ENCODE data around the gene C1orf167.

C1orf167 gene

GRCh38 chr1:11835441-11836225 is 73.6 kb downstream of the C1orf167 start:
- DNase-seq (ENCODE audit: low spot score) = no peak

DNA sequence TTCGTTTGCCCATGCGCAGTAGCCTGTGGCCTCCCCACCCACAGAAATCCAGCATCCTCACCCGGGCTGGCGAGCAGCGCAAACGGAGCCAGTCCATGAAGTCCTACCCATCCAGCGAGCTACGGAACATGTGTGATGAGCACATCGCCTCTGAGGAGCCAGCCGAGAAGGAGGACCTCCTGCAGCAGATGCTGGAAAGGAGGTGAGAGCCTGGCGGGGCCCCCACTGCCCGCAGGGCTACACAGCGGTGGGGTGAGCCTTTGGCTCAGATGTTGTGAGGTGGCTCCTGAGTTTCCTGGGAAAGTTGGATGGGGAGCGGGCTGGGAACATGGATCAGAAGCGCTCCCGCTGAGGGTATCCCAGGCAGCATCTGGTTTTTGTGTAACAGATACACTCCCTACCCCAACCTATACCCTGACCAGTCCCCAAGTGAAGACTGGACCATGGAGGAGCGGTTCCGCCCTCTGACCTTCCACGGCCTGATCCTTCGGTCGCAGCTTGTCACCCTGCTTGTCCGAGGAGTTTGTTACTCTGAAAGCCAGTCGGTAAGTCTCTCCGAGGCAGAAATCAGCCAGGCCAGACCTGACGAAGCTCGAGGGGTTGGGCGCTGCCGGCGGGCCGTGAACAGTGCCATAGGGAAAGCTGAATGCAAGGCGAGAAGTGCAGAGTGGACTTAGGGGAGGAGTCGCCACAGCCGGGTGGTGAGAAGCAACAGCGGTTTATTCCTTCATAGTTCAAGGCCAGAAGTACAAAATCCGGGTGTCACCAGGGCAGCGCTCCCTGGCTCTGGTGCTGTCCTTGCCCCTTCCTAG is 75.2 kb downstream of the C1orf167 start:
- no peak for DNase-seq (ENCODE audit: low spot score)

DNA sequence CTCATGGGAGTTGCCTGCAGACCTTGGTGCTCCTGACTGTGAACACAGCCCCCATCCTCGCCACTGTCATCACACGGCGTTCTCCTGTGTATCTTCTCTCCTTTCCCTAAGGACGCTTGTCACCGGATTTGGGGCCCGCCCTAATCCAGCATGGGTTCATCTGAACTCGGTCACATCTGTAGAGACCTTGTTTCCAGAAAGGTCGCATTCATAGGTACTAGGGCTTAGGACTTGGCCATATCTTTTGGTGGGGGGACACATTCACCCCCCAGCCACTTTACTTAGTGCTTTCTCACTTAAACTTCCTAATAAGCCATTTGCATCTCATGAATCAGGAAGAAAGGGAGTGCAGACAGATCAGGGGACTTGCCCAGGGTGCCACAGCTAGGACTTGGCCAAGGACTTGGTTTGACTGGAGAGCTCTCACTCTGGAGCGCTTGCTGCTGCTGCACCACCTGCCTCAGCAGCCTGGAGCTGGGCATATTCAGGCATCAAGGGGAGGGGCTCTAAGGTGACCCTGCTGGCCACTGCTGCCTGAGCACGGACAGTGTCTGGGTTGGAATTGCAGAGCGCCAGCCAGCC is 75.9 kb downstream of the C1orf167 start:
- no peak for DNase-seq (ENCODE audit: low spot score)

DNA sequence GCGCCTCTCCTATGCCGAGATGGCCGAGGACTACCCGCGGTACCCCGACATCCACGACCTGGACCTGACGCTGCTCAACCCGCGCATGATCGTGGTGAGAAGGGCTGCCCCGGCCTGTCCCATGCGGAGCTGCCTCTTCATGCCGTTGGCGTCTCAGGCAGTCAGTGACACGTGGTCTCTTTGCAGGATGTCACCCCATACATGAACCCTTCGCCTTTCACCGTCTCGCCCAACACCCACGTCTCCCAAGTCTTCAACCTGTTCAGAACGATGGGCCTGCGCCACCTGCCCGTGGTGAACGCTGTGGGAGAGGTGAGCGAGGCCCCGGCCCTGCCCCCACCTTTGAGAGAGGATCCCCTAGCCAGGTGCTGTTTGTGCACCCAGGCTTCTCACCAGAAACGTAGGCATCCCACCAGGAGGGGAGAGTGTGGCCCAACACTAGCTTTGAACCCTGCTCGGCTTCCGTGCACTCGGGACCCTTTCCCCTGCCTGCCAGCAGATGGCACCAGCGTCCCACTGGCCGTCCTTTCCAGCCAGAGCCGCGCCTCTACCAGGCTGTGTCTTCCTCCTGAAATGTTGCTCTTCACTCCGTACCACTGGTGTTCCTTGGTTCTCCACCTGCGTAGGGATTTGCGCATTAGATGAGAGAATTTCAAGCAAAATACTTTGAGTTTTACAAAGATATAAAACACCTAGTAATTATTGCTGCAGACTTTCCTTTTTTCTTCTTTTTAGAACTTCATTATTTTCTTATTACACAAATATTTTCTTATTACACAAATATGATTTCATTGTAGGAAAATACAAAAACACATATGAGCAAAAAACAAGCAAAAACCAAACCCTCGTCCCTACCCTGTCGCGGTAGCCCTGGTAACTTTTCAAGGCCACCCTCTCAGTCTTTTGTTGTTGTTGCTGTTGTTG is 76.6 kb downstream of the C1orf167 start:
- DNase-seq (ENCODE audit: low spot score) = peak; percentile 81
